HG03558 (cell line): ENCODE measurements around the gene CIT.
"Not testable (repeated sequence)": the region's sequence is repeated elsewhere in the genome, so short reads cannot be mapped to it uniquely, and the experiment has no call there.

Experiments used
- ATAC-seq: cut with Tn5 transposase; IDR thresholded peaks from one replicate; pipeline ENCODE4 v1.9.1; 2021; ENCODE audit warnings: moderate number of reproducible peaks; ENCODE audit not compliant: unreplicated experiment; ENCODE audit errors: extremely low read depth

The CIT gene

GRCh38 chr12:119710374-119710964 lies 166.7 kb downstream of the CIT start:
- no peak for ATAC-seq

GRCh38 chr12:119706427-119706826 lies 170.7 kb downstream of the CIT start:
- not testable (repeated sequence) for ATAC-seq

- no peak for ATAC-seq
Observed at GRCh38 chr12:119705182-119705581, 171.9 kb downstream of the CIT start.

- no peak for ATAC-seq
Observed at GRCh38 chr12:119704065-119704747, 172.9 kb downstream of the CIT start.

GRCh38 chr12:119700078-119700477 lies 177.0 kb downstream of the CIT start:
- no peak for ATAC-seq

GRCh38 chr12:119699199-119699760 lies 177.8 kb downstream of the CIT start:
- ATAC-seq: no peak

- ATAC-seq: no peak
Observed at GRCh38 chr12:119696943-119697342, 180.2 kb downstream of the CIT start.

GRCh38 chr12:119695034-119695433 lies 182.1 kb downstream of the CIT start:
- no peak for ATAC-seq

GRCh38 chr12:119694111-119694510 lies 183.0 kb downstream of the CIT start:
- no peak for ATAC-seq

GRCh38 chr12:119693511-119693910 lies 183.6 kb downstream of the CIT start:
- ATAC-seq: no peak

- no peak for ATAC-seq
Observed at GRCh38 chr12:119692997-119693396, 184.1 kb downstream of the CIT start.

- no peak for ATAC-seq
Observed at GRCh38 chr12:119692410-119692809, 184.7 kb downstream of the CIT start.

- ATAC-seq: no peak
Observed at GRCh38 chr12:119691202-119691810, 185.8 kb downstream of the CIT start.

GRCh38 chr12:119689935-119690500 lies 187.1 kb downstream of the CIT start:
- ATAC-seq: no peak

- no peak for ATAC-seq
Observed at GRCh38 chr12:119687879-119688278, 189.2 kb downstream of the CIT start.

GRCh38 chr12:119687406-119687805 lies 189.7 kb downstream of the CIT start:
- no peak for ATAC-seq

GRCh38 chr12:119686776-119687175 lies 190.3 kb downstream of the CIT start:
- no peak for ATAC-seq

GRCh38 chr12:119686355-119686754 lies 190.8 kb downstream of the CIT start:
- no peak for ATAC-seq

GRCh38 chr12:119685375-119685774 lies 191.7 kb downstream of the CIT start:
- no peak for ATAC-seq

- ATAC-seq: no peak
Observed at GRCh38 chr12:119684711-119685369, 192.3 kb downstream of the CIT start.

GRCh38 chr12:119683816-119684215 lies 193.3 kb downstream of the CIT start:
- no peak for ATAC-seq
